Measurements from ENCODE around the gene CFAP221. TPM values are rescaled to one million over a fixed set of nuclear protein-coding genes. Genes with fewer than 3 reads are reported as not detected.

Gene CFAP221
- polyA plus RNA-seq, 2 donors: 0.08 TPM; not detected in 1

- H3K4me3 ChIP-seq (ENCODE audit: low read depth in 1 of 2, low read length in 2 of 2): no peak overlapping the region
- WGBS, 2 donors: 62 to 75% methylated on average over 7 of the region's 7 CpGs
- no peaks in the 10 kb centered on the region for H3K27me3 ChIP-seq (ENCODE audit: control insufficient read depth in 1 of 2, insufficient read depth in 2 of 2, low read length in 2 of 2)
- no peak overlapping the region for H3K27ac ChIP-seq (ENCODE audit: low read depth in 2 of 2, low read length in 1 of 2)
- no peaks in the 10 kb centered on the region for H3K36me3 ChIP-seq (ENCODE audit: control insufficient read depth in 2 of 2, insufficient read depth in 2 of 2, low read length in 1 of 2)
- no peaks in the 10 kb centered on the region for H3K9me3 ChIP-seq (ENCODE audit: control insufficient read depth in 2 of 2, insufficient read depth in 1 of 2, low read depth in 1 of 2, low read length in 1 of 2)
- H3K4me1 ChIP-seq (ENCODE audit: control insufficient read depth in 2 of 2, insufficient read depth in 2 of 2, low read length in 1 of 2): no peaks in the 10 kb centered on the region
Observed at GRCh38 chr2:119579424-119580295, 35.4 kb downstream of the CFAP221 start.

GRCh38 chr2:119580550-119581072 lies 36.4 kb downstream of the CFAP221 start:
- no peaks in the 10 kb centered on the region for H3K27me3 ChIP-seq (ENCODE audit: control insufficient read depth in 1 of 2, insufficient read depth in 2 of 2, low read length in 2 of 2)
- no peaks in the 10 kb centered on the region for H3K4me1 ChIP-seq (ENCODE audit: control insufficient read depth in 2 of 2, insufficient read depth in 2 of 2, low read length in 1 of 2)
- 71 to 78% methylated on average over 4 of the region's 4 CpGs for WGBS, 2 donors
- H3K27ac ChIP-seq (ENCODE audit: low read depth in 2 of 2, low read length in 1 of 2): no peak overlapping the region
- H3K36me3 ChIP-seq (ENCODE audit: control insufficient read depth in 2 of 2, insufficient read depth in 2 of 2, low read length in 1 of 2): no peaks in the 10 kb centered on the region
- H3K9me3 ChIP-seq (ENCODE audit: control insufficient read depth in 2 of 2, insufficient read depth in 1 of 2, low read depth in 1 of 2, low read length in 1 of 2): no peaks in the 10 kb centered on the region
- no peak overlapping the region for H3K4me3 ChIP-seq (ENCODE audit: low read depth in 1 of 2, low read length in 2 of 2)

- H3K9me3 ChIP-seq (ENCODE audit: control insufficient read depth in 2 of 2, insufficient read depth in 1 of 2, low read depth in 1 of 2, low read length in 1 of 2): no peaks in the 10 kb centered on the region
- no peaks in the 10 kb centered on the region for H3K36me3 ChIP-seq (ENCODE audit: control insufficient read depth in 2 of 2, insufficient read depth in 2 of 2, low read length in 1 of 2)
- H3K27me3 ChIP-seq (ENCODE audit: control insufficient read depth in 1 of 2, insufficient read depth in 2 of 2, low read length in 2 of 2): no peaks in the 10 kb centered on the region
- H3K4me1 ChIP-seq (ENCODE audit: control insufficient read depth in 2 of 2, insufficient read depth in 2 of 2, low read length in 1 of 2): no peaks in the 10 kb centered on the region
- no peak overlapping the region for H3K27ac ChIP-seq (ENCODE audit: low read depth in 2 of 2, low read length in 1 of 2)
- no peak overlapping the region for H3K4me3 ChIP-seq (ENCODE audit: low read depth in 1 of 2, low read length in 2 of 2)
Observed at GRCh38 chr2:119583291-119583690, 39.0 kb downstream of the CFAP221 start.

- Histone ChIP-seq H3K27me3 (ENCODE audit: control insufficient read depth in 1 of 2, insufficient read depth in 2 of 2, low read length in 2 of 2) (no peaks in the 10 kb centered on the region), H3K9me3 (ENCODE audit: control insufficient read depth in 2 of 2, insufficient read depth in 1 of 2, low read depth in 1 of 2, low read length in 1 of 2) (no peaks in the 10 kb centered on the region), H3K4me3 (ENCODE audit: low read depth in 1 of 2, low read length in 2 of 2) (no peak overlapping the region), H3K4me1 (ENCODE audit: control insufficient read depth in 2 of 2, insufficient read depth in 2 of 2, low read length in 1 of 2) (no peaks in the 10 kb centered on the region), H3K27ac (ENCODE audit: low read depth in 2 of 2, low read length in 1 of 2) (no peak overlapping the region), H3K36me3 (ENCODE audit: control insufficient read depth in 2 of 2, insufficient read depth in 2 of 2, low read length in 1 of 2) (no peaks in the 10 kb centered on the region)
Observed at GRCh38 chr2:119584469-119584868, 40.2 kb downstream of the CFAP221 start.

DNA sequence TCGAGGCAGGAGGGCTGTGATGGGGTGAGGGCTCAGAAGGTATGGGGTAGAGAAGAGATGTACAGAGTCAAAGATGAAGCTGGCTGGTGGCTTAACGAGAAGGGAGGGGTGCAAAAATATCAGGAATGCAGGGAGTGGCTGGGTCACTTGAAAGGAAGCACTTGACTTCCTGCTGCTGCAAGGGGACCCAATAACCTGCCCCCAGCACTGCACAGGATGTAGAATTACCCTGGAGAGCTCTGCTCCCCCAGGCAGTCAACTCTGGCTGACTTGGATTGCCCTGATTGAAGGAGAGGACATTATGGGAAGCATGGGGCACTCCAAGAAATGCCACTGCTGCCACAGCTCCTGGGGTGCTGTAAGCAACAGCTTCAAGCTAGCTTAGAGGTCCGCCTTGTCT lies 41.8 kb downstream of the CFAP221 start:
- Histone ChIP-seq H3K4me3 (ENCODE audit: low read depth in 1 of 2, low read length in 2 of 2) (no peak overlapping the region), H3K27ac (ENCODE audit: low read depth in 2 of 2, low read length in 1 of 2) (no peak overlapping the region), H3K9me3 (ENCODE audit: control insufficient read depth in 2 of 2, insufficient read depth in 1 of 2, low read depth in 1 of 2, low read length in 1 of 2) (no peaks in the 10 kb centered on the region), H3K36me3 (ENCODE audit: control insufficient read depth in 2 of 2, insufficient read depth in 2 of 2, low read length in 1 of 2) (no peaks in the 10 kb centered on the region), H3K4me1 (ENCODE audit: control insufficient read depth in 2 of 2, insufficient read depth in 2 of 2, low read length in 1 of 2) (no peaks in the 10 kb centered on the region), H3K27me3 (ENCODE audit: control insufficient read depth in 1 of 2, insufficient read depth in 2 of 2, low read length in 2 of 2) (no peaks in the 10 kb centered on the region)
- WGBS, 2 donors: 56 to 62% methylated on average over 3 of the region's 3 CpGs

DNA sequence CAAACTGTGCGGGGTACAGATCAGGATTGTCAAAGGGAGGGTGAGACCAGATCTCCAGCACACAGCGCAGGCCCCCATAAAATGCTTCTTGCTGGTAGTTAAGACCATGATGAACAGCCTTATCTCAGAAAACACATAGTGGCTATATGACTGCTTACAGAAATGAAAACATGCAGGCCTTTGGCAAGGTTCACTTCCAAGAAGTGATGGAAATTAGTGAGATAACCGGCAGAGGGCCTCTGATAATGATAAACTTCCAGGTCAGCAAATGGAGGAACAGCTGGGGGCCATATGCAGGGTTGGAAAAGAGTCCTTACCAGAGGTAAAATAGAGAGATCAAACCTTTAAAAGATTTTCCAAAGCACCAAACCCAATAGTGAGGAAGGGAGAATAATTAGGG lies 46.6 kb downstream of the CFAP221 start:
- 70 to 84% methylated on average over 3 of the region's 3 CpGs for WGBS, 2 donors
- H3K27ac ChIP-seq (ENCODE audit: low read depth in 2 of 2, low read length in 1 of 2): no peak overlapping the region

DNA sequence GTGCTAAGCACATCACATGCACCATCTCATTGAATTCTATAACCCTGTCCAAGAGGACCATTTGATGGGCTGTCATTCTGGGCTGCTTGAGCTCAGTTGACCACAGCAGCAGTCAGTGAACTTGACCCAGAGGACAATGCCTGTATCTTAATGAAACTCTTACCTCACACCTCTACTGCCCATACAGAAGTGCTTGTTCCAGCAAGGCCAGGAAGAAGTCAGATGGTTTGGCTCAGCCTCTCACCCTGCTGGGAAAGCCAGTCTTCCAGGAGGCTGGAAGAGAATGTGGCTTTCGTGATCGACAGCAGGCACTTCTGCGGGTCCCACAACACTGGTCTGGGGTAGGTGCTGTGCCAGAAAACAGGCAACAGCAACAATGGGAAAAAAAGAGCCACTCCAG lies 47.3 kb downstream of the CFAP221 start:
- no peaks in the 10 kb centered on the region for H3K4me1 ChIP-seq (ENCODE audit: control insufficient read depth in 2 of 2, insufficient read depth in 2 of 2, low read length in 1 of 2)
- H3K9me3 ChIP-seq (ENCODE audit: control insufficient read depth in 2 of 2, insufficient read depth in 1 of 2, low read depth in 1 of 2, low read length in 1 of 2): no peaks in the 10 kb centered on the region
- no peak overlapping the region for H3K27ac ChIP-seq (ENCODE audit: low read depth in 2 of 2, low read length in 1 of 2)
- no peak overlapping the region for H3K4me3 ChIP-seq (ENCODE audit: low read depth in 1 of 2, low read length in 2 of 2)
- no peaks in the 10 kb centered on the region for H3K27me3 ChIP-seq (ENCODE audit: control insufficient read depth in 1 of 2, insufficient read depth in 2 of 2, low read length in 2 of 2)
- no peaks in the 10 kb centered on the region for H3K36me3 ChIP-seq (ENCODE audit: control insufficient read depth in 2 of 2, insufficient read depth in 2 of 2, low read length in 1 of 2)
- WGBS, 2 donors: 88 to 89% methylated on average over 3 of the region's 3 CpGs

More for the DNA sequence above, 46.6 kb downstream of the CFAP221 start:
- H3K4me3 ChIP-seq (ENCODE audit: low read depth in 1 of 2, low read length in 2 of 2): no peak overlapping the region
- no peaks in the 10 kb centered on the region for H3K27me3 ChIP-seq (ENCODE audit: control insufficient read depth in 1 of 2, insufficient read depth in 2 of 2, low read length in 2 of 2)
- no peaks in the 10 kb centered on the region for H3K4me1 ChIP-seq (ENCODE audit: control insufficient read depth in 2 of 2, insufficient read depth in 2 of 2, low read length in 1 of 2)
- H3K9me3 ChIP-seq (ENCODE audit: control insufficient read depth in 2 of 2, insufficient read depth in 1 of 2, low read depth in 1 of 2, low read length in 1 of 2): no peaks in the 10 kb centered on the region
- H3K36me3 ChIP-seq (ENCODE audit: control insufficient read depth in 2 of 2, insufficient read depth in 2 of 2, low read length in 1 of 2): no peaks in the 10 kb centered on the region

- no peak overlapping the region for H3K27ac ChIP-seq (ENCODE audit: low read depth in 2 of 2, low read length in 1 of 2)
- WGBS, 2 donors: 82 to 85% methylated on average over 5 of the region's 5 CpGs
- H3K27me3 ChIP-seq (ENCODE audit: control insufficient read depth in 1 of 2, insufficient read depth in 2 of 2, low read length in 2 of 2): no peaks in the 10 kb centered on the region
- no peaks in the 10 kb centered on the region for H3K4me1 ChIP-seq (ENCODE audit: control insufficient read depth in 2 of 2, insufficient read depth in 2 of 2, low read length in 1 of 2)
- H3K4me3 ChIP-seq (ENCODE audit: low read depth in 1 of 2, low read length in 2 of 2): no peak overlapping the region
- no peaks in the 10 kb centered on the region for H3K9me3 ChIP-seq (ENCODE audit: control insufficient read depth in 2 of 2, insufficient read depth in 1 of 2, low read depth in 1 of 2, low read length in 1 of 2)
- H3K36me3 ChIP-seq (ENCODE audit: control insufficient read depth in 2 of 2, insufficient read depth in 2 of 2, low read length in 1 of 2): no peaks in the 10 kb centered on the region
Observed at GRCh38 chr2:119592436-119592835, 48.2 kb downstream of the CFAP221 start.

DNA sequence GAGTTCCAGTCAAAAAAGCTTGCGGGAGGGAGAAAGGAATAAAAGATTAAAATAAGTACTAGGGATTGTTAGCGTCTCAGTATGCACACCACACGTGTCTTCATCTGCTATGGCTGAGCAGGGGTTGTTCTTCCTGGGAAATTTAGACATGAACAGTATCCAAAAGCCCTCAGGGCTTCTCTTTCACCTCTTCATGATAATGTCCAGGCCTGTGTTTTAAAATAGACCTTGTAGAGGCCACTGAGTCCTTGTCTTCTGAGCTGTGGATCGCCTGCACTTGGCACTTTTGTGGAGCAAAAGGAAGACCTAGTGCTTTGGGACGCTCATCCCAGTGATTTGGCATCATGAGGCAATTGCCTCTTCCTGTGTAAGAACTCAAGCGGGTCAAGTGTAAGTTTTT lies 52.4 kb downstream of the CFAP221 start:
- Histone ChIP-seq H3K4me3 (ENCODE audit: low read depth in 1 of 2, low read length in 2 of 2) (no peak overlapping the region), H3K36me3 (ENCODE audit: control insufficient read depth in 2 of 2, insufficient read depth in 2 of 2, low read length in 1 of 2) (no peaks in the 10 kb centered on the region), H3K4me1 (ENCODE audit: control insufficient read depth in 2 of 2, insufficient read depth in 2 of 2, low read length in 1 of 2) (no peaks in the 10 kb centered on the region), H3K27me3 (ENCODE audit: control insufficient read depth in 1 of 2, insufficient read depth in 2 of 2, low read length in 2 of 2) (no peaks in the 10 kb centered on the region), H3K9me3 (ENCODE audit: control insufficient read depth in 2 of 2, insufficient read depth in 1 of 2, low read depth in 1 of 2, low read length in 1 of 2) (no peaks in the 10 kb centered on the region), H3K27ac (ENCODE audit: low read depth in 2 of 2, low read length in 1 of 2) (no peak overlapping the region)
- WGBS, 2 donors: 83 to 90% methylated on average over 6 of the region's 6 CpGs
